ENCODE data around the gene MSI2. TPM values are rescaled to one million over a fixed set of nuclear protein-coding genes. Genes with fewer than 3 reads are reported as not detected.

Gene MSI2
- total RNA-seq, 1 experiment from 2014 or later = 61.2 TPM

DNA sequence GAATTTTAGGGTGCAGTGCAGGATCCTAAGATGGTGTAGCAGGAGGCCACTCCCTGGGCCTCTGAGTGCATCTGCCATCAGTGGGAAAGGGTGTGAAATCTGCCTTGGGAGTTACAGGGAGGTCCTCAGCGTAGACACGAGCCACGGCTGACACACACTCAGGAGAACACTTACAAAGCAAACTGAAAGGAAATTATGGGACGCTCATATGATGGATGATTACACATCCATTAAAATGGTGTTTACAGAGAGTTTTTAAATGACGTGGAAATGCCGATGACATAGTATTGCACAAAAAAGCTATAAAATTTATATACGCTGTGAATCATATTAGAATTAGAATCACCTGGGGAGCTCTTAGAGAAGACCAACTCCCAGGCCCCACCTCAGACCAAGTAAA lies 313.5 kb downstream of the MSI2 start:
- DNase-seq (ENCODE audit: low spot score) = no peak

DNA sequence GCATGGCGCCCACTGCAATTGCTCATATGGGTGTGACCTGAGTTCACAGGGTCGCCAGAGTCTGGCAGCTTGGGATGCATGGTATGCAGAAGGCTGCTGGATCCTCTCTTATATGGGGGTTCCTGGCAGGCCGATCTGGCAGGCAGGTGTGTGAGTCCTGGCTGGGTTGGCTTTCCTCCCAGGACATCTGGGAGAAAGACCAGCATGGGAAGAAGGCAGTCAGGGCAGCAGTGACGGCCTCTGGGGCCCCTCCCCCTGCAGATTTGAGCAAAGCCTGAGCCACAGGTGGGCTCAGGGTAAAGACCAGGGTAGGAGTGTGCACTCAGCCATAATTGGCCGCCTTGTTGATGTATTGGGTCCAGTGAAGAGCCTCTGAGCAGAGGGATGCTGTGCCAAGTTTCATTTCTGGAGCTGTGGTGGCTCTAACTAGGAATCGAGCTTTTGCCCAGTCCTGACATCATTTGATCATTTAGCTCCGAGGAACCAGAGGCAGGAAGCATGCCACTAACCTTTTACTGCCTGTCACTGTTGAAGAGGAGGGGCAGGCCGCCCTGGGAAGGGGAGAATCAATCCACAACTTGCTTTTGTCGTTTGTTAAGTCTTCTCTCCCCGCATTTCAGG lies 314.5 kb downstream of the MSI2 start:
- DNase-seq (ENCODE audit: low spot score) = no peak

DNA sequence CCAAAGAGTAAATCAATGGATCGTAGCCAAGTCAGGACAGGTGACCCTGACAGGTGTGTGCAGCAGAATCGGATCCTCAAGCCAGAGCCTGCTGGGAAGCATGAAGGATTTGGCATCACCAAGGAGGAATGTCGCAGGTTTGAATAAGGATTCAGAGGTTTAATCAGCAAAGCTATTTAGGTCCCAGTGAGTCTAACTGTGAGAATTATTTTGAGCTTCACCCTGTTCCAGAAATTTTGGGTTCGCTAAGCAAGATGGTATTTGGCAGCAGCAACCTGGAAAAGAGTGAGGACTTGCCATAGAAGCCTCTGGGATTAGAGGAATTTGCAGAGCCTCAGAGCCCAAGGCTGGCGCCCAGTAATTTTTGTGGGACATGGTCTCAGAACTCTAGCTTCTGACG lies 315.7 kb downstream of the MSI2 start:
- no peak for DNase-seq (ENCODE audit: low spot score)

DNA sequence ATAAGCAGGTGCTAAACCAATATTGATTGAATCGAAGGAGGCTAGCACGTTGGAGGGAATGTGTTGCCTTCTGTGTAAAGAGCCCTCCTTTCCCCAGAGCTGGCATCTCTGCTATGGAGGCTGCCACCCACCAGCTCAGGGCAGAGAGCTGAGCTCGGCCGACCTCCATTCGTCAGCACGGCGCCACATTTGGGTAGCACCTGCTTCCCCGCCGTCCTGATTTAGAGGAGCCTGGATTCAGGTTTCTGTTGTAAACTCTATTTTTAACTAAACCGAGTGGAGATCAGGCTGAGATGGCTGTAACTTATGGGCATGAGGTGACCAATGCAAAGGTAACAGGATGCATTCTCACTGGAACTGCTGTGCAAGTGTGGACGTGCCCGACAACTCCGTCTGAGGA lies 316.3 kb downstream of the MSI2 start:
- no peak for DNase-seq (ENCODE audit: low spot score)

DNA sequence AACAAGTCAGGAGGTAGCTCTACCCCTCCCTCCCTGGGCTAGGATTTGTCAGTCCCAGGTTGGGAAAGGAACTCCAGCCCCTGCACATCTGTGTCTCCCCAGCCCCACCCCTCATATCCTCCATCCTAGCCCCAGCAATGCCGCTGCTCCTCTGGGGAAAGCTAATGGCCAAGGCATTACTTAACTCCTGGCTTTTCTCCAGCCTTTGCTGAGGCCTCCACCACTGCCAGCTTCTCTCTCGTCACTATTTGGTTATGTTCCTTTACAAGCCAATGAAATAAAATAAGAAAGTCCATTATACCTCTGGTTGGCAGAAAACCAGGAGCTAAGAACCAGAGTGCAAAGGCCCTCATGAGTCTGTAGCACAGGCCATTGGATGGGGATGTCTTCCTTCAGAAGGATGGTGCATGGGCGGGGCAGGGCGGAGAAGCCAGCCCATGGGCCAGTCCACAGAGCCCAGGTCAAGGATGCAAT lies 317.8 kb downstream of the MSI2 start:
- no peak for DNase-seq (ENCODE audit: low spot score)

DNA sequence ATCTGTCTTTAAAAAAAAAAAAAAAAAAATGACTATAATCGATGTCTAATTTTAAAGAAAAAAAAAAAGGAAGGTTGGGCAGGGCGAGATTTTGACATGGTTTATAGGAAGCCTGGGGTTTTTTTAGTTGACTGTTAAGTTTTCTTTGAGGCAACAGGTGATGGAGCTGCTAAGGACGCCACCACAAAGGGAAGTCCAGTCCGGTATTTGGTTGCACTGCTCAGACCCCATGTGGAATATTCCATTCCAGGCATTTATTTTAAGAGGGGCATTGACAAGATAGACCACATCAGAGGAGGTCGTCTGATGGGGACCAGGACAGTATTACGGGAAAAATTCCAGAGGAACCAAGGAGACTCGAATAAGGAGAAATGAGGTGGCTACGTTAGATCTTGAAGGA lies 320.4 kb downstream of the MSI2 start:
- no peak for DNase-seq (ENCODE audit: low spot score)

DNA sequence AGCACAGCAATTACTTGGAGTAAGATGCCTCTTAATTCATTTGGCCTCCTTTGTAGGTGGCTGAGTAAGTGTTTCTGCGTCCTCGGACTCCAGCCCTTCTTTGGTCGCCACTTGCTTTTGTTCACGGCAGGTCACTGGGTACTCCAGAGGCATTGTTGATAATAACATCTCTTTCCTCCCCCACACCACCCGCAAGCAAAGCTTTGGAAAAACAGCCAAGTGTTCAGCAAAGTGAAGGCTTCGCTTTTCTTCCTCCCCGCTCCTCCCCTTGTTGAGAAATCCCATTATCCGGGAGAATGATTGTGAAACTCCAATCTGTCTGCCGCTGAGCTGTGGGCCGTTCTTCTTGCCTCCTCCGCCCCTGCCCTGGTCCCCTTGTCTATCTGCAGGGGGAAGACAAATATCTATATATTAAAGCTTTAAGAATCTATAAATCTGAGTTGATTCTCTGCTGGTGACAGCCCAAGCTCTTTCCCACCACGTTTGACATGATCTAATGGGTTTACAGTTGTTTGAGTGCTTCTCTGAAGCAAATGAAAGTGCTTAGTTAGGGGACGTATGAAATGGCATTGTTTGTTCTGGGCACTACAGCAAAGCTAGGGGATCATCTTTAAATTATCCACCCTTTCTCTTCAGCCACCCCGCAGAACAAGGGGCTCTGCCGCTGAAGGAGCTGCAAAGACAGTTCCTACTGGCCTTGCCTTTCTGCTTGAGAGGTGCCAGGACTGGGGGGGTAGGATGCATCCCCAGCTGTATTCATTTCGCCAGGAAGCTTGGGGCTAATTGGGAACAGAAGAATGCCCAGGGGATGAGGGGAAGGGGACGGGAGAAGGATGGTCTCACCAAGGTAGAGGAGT lies 321.7 kb downstream of the MSI2 start:
- no peak for DNase-seq (ENCODE audit: low spot score)

DNA sequence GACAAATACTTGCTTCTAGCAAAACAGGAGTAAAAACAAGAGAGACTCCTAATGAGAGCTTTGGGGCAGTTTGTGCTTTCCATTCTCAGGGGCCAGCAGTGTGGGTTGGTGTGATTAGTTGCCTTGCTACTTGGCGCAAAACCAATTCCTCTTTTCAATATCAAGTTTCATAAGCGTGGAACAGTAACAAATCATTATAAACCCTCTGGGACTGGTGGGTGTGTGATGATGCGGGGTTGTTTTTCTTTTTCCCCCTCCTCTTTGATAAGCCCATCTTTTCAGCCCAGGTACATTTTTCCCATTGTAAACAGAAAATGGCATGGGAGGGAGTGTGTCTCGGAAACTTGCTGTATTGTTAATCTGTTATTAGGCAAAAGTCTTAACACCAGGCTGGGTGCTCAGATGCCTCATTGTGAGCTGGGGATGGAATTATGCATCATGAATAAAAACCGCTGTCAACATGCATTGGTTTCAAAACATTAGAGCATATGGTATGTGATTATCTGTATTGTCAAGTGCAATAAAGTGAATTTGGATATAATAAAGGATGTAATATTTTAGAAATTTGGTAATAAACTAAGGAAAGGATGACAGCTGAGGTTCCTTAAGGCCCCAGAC lies 322.4 kb downstream of the MSI2 start:
- no peak for DNase-seq (ENCODE audit: low spot score)

DNA sequence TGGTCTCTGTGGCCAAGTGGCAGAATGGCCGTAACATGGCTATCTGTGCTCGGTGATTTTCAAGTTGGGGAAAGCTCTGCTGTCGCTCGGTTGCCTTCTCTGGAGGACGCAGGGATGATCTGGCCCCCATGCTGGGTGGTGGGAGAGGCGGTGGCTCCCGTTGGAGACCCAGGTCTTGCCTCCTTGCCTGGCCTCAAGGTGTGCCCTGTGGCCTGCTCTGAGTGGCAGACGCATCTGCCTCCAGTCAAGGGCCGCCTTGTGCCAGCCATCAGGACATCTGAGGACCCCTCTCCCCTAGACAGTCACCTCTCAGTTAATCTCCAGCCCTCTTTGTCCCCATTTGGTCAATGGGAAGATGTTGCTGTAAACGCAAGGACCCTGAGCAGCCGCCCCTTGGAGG lies 322.9 kb downstream of the MSI2 start:
- no peak for DNase-seq (ENCODE audit: low spot score)

DNA sequence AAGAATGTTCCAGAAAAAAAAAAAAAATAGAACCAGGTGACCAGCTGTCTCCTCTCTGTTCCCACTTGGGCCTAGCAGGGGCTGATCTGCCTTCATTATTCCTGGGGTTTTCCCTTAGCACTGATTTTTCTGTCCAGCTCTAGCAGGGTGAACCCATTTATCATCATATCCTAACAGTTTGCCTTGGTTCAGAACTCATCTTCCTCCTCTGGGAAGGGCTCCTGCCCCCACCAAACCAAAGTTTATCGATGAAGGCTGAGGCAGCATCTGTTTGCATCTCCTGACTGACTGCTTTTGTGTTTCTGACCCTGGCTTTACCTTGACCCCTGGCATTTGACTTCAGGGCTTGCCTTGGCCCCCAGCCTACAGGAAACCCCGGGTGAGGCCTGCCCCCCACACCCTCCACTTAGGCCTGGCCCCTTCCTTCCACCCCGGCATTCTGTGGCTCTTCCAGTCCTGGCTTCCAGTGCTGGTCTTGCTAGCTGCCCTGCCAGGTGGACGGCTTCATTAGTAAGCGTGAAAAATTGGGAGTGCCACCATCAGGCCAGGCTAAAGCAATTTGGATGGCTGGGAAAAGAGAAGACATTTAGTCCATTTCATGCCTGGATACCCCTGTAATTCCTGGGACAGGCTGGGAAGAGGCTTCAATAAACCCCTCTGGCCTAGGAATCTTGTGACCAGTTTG lies 323.9 kb downstream of the MSI2 start:
- no peak for DNase-seq (ENCODE audit: low spot score)

DNA sequence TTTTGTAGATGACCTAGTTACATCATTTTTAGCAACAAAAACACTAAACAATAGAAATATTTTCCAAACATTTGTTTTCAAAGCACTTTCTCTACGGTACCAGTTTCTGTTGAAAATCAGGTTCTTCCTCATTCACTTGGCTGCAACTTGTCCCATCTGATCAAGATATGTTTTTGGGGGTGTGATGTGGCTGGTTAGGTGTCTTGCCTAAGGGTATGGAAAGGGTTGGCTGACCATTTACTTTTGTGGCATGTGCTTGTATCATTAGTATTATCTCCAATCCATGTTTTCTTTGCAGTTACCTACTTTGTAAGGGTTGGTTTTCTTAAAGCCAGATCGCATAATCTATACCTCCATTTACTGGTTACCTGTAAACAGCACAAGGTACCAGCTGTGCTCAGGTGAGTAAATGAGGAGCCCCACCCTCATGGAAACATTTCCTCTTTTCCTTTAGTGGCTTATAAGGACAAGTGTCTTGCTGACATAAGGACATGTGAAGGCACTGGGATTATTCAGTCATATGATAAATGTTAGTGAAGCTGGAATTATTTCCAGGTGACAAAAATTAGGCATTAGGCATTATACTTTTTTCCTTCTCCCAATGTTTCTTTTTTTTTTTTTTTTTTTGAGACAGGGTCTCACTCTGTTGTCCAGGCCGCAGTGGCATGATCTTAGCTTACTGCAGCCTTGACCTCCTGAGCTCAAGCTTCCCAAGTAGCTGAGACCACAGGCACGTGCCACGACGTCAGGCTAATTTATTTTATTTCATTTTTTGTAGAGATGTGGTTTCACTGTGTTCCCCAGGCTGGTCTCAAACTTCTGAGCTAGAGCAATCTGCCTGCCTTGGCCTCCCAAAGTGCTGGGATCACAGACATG lies 326.8 kb downstream of the MSI2 start:
- no peak for DNase-seq (ENCODE audit: low spot score)

DNA sequence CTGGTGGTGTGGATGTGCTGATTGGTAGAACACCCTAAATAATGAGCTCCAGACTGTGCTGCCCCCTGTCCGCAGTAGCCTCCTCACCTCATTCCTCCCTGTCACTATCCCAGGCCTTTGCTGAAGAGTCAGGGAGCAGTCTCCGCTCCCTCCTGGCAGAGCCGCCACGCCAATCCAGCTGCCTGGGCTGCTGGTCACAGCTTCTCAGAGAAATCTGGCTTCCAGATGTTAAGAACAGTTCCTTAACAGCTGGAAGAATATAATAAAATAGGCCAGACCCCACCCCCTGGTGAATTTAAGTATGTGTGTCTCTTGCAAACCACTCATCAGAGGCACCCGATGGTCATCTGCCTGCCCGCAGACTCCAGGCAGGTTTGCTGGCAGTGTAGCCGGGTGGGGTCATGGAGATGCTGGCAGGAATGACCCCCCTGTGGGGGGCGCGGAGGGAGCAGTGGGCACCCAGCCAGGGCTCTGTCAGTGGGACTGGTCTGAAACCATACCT lies 327.8 kb downstream of the MSI2 start:
- no peak for DNase-seq (ENCODE audit: low spot score)

DNA sequence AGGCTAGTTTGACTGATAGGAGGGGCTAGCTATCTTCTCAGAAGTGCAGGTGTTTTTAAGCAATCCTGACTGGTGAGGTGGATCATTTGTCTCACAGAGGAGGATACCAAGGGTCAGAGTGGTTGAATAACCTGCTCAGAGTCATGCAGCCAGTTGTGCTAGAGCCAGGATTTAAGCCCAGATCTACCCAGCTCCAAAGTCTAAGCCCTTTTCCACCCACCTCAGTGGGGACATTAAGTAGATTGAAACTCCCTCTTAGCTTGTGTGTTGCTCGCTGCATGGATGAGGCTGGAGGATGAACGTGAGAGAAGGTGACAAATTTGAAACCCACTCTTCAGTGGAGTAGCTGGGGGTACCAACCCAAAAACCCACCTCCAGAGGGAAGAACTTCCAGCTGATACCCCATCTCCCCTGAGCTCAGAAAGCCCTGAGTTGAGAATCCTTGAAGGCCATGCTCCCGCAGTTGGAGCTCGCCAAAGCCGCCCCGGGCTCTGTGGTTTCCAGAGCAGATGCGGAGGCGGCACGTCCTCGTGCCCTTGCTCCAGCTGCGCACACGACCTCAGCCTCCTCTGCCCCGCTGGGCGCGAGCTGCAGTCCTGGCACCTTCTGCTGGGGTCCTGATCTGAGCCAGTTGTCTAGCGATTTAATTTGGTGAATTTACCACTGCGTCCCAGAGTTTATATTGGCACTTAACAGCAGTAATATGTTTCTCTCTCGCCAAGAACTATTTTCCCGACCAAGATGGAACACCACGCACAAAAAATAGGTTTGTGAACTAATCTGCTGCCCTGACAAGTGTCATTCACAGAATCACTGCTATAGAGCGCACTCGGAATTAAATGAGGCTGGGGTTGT lies 329.2 kb downstream of the MSI2 start:
- DNase-seq (ENCODE audit: low spot score) = no peak

DNA sequence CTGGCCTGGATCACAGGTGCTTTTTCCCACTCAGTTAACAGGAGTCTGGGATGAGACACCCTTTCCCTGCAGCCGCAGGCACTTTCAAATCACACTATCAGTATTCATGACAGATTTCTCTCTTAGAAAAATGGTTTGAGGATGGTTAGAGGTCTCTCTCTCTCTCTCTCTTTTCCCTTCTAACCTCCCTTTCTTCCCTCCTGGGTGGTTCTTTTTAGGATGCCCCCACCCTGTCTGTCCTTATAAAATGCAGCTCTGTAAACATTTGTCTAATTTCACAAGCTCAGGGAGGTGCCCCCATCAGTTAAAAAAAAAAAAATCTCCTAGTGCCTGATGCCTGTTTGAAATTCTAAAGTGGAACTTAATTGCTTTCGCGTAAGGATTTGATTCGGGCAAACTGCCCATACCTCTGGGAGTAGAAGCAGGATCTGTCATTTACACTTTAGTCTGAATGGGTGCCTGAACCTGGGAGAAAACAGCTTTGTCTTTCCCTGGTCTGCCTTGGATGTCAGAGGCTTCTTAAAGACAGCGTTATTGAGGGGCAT lies 329.9 kb downstream of the MSI2 start:
- no peak for DNase-seq (ENCODE audit: low spot score)

DNA sequence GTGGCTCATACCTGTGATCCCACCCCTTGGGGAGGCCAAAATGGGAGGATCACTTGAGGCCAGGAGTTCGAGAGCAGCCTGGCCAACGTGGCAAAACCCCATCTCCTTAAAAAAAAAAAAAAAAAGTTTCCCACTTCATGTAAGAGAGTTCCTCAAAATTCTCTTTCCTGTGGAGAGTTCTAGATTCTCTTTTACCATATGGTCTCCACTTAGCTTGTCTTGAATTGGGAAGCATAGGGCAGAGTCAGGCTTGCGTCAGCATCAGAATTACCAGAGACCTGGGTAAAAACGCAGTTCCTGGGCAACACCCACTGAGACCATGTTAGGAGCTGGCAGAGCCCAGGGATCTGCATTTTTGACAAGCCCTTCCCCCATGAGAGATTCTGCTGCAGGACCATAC lies 330.4 kb downstream of the MSI2 start:
- DNase-seq (ENCODE audit: low spot score) = no peak

DNA sequence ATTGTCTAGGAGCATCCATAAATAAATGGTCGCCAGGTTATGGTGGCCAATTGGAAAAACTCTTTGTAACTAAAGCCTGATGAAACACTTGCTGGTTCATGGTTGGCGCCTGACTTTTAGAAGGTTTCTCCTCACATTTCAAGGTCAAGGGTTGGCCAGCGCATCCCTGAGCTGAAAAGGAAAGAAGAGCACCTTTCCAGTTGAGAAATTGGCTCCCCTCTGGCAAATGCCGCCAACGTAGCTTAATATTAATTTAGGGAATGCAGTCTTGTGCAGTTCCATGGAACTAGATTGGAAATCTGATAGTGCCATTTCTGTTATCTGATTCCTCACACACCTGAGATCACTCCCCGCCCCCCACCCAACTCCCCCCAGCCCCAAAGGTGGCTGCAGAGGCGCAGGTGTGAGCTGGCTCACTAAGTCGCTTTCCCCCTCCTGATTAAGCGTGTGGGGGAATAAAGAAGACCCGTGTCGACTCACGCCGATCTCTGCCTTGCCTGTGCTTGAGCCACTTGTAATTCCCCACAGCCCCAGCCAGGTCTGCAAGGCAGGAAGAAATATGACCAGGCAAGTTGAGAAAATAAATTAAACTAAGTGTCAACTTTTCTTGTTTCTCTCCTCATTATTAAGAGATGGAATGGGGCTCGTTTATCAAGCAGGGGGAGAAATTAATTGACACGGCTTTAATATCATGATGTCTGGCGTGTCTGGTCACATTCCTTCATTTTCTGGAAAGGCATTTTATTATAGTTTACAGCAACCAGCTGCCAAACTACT lies 331.1 kb downstream of the MSI2 start:
- no peak for DNase-seq (ENCODE audit: low spot score)

DNA sequence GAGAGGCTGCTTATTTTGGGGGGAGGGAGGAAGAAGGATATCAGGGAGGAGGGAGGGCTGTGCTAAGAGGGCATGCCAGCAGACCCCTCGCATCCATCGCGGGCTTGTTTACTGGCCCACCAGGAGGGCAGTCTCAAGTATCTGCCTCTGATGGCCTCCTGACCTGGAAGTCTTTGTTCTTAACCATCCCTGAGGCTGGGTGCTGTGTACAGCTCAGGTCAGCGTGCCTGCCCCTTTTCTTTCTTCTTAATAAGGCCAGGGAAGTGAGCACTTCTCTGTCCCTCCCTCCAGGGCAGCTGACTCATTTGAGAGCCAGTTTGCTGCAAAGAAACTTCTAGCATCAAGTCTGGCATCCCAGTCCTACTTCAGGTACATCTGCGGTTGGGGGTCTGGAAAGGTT lies 331.8 kb downstream of the MSI2 start:
- DNase-seq (ENCODE audit: low spot score) = no peak

DNA sequence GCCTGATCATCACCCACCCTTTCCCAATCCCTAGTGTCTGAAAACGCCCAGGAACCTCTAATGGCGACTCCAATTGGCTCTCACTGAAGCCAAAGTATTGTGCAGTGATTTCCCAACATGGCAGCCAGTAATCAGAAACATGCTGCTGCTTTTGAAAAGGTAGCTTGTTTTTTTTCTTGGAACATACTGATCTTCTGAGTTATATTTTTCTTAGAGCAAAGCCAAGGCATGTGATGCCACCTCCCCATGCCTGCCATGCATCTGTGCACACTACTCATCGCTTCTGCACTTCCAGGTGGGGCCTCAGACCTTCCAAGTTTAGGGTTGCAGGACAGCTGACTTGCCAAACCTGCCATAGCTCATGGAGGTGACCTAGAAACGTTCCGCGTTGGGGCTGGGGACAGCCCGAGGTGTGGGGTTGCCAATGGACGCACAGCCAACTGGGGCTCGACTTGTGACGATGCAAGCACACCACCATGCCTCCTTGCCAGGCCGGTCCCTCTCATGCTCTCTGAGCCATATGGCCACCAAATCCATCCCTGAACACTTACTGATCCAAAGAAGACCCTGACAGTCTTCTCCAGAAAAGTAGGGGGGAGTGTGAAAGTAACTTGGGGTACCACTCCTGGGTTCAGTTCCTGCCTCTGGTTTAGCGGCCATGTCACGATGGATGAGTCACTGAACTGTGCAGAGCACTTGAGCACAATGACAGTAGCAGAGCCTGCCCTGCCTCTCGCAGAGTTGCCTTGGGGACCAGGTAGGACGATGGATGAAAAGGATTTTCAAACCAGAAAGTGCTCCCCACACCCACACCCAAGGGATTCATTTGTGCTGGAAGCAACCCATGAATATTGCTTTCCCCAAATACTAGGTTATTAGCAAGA lies 333.1 kb downstream of the MSI2 start:
- DNase-seq (ENCODE audit: low spot score) = no peak
